Cerebellar cortex (tissue), 1 donor: ENCODE measurements around the gene RANBP3.
A peak's percentile ranks its signal among the peaks of the same experiment; 100 is the strongest.
"Not testable (repeated sequence)": the region's sequence is repeated elsewhere in the genome, so short reads cannot be mapped to it uniquely, and the experiment has no call there.

ENCODE experiments used
- DNase-seq: peaks from one replicate; pipeline ENCODE4 v3.0.0-alpha.2; 2015; ENCODE audit warnings: low spot score

The RANBP3 gene

DNA sequence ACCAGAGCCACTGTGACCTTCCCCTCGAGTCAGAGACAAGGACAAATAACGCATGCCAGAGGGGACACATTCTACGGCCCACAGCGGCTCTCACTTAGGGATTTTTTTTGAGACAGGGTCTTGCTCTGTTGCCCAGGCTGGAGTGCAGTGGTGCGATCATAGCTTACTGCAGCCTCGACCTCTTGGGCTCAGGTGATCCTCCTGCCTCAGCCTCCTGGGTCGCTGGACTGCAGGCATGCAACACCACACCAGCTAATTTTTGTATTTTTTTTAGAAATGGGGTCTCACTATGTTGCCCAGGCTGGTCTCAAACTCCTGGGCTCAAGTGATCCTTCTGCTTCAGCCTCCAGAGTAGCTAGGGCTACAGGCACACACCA, 28.1 kb upstream of the RANBP3 start:
- not testable (repeated sequence) for DNase-seq

GRCh38 chr19:6005321-6006069, 27.6 kb upstream of the RANBP3 start:
- DNase-seq, result no peak

GRCh38 chr19:6003976-6004375, 26.0 kb upstream of the RANBP3 start:
- no peak for DNase-seq

DNA sequence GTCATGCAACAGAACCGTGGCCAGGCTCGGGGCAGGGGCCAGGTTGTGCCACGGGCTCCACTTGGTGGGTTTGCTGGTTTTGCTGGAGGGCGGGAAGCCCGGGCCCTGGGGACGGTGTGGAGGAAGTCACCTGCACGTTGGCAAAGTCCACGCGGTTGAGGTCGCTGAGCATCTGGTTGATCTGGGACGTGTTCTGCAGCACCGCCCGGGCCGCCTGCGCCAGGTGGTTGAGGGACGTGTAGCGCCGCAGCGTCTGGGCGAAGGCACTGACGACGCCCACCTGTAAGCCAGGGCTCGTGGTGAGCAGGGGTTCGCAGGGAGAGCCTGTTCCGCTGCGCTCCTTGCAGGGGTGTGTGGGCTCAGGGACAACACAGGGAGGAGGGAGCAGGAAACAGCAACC, 24.7 kb upstream of the RANBP3 start:
- DNase-seq, result no peak

DNA sequence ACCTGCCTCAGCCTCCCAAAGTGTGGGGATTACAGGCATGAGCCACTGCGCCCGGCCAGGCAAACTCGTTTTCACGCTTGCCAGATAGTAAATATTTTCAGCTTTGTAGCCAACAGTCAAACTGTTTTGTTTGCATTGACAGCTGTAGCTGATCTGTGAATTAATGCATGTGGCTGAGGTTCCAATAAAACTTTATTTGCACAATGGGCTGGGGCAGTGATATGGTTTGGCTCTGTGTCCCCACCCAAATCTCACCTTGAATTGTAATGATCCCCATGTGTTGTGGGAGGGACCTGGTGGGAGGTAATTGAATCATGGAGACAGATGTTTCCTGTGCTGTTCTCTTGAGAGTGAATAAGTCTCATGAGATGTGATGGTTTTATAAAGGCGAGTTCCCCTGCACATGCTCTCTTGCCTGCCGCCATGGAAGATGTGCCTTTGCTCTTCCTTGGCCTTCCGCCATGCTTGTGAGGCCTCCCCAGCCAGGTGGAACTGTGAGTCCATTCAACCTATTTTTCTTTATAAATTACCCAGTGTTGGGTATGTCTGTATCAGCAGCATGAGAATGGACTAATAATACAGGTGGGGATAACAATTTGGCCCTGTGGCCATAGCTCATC, 22.4 kb upstream of the RANBP3 start:
- no peak for DNase-seq

DNA sequence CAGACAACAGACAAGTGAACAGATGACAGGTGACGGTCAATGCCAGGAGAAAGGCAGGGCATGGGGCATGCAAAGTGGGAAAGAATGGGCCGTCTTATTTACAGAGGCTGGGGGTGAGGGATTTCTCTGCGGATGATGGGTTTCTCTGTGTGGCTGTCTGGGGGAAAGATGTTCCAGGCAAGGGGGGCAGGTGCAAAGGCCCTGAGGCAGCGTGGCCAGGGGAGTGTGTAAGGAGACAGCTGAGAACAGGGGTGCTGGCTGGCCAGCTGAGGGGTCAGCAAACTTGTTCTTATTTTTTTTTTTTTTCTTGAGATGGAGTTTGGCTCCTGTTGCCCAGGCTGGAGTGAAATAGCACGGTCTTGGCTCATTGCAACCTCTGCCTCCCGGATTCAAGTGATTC, 21.8 kb upstream of the RANBP3 start:
- DNase-seq, result no peak

GRCh38 chr19:5997371-5997770, 19.4 kb upstream of the RANBP3 start:
- no peak for DNase-seq

- no peak for DNase-seq
Measured at GRCh38 chr19:5996623-5997320, 18.8 kb upstream of the RANBP3 start.

DNA sequence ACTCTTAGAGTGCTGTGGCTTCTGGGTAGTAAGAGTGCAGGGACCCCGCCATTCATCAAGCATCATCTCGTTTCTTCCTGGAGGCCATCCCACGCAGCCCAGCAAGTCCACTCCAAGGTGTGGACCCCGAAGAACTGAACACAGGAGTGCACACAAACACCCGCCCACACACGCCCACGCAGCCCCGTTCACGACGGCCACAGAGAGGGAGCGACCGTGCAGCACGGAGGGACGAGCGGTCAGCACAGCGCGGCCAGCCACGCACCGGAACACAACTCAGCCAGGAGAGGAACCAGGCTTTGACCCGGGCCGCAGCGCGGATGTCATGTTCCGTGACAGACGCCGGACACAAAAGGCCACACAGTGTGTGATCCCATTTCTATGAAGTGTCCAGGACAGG, 18.2 kb upstream of the RANBP3 start:
- no peak for DNase-seq

DNA sequence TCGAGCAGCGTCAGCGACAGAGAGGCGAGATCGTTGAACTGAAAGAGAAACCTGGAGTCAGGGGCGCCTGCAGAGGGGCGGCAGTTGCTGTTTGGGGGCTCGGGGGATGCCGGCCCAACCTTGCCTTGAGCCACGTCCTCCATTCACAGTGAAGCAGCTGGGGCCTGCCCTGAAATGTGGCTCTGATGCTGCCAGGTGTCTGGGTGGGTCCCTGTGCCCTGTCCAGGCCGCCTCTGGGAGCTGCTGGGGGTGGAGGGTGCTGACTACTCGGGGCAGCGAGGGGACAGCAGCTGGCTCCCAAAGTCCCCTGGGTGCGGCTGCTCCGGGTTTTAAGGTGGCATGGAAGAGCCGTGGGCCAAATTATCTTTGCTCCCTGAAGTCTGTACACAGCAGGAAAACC, 17.7 kb upstream of the RANBP3 start:
- DNase-seq, result no peak

DNA sequence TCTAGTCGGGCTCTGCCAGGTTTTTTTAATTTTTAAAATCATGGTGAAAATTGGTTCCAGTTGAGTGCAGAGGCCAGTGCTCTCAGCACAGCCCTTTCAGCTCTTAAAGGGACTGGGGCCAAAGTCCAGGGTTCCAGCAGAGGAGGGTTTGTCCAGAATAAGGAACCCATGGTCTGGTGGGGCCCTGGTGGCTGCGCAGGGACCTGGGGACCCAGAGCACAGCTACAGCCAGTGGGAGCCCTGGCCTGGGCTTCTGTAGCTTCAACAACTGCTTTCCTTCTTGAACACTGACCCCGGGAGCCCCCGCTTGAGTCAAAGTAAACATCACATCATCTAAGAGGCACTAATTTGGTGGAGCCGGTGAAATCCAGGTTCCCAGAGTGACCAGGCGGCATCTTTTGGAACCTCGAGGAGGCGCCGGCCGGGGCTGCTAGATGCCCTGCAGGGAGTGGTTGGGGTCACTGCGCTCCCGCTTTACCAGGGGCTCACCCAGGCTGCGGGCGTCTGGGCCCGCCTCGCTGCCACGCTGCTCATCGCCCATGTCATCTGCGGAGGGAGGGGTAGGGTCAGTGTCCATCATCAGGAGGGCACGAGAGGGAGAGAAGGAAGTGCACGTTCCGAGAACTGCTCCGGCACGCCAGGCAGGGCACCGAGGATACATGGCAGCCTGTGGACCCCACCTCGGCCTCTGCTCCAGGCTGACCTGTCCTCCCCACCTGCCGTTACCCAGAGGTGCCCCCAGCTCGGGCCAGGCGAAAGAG, 16.6 kb upstream of the RANBP3 start:
- DNase-seq, result no peak

DNA sequence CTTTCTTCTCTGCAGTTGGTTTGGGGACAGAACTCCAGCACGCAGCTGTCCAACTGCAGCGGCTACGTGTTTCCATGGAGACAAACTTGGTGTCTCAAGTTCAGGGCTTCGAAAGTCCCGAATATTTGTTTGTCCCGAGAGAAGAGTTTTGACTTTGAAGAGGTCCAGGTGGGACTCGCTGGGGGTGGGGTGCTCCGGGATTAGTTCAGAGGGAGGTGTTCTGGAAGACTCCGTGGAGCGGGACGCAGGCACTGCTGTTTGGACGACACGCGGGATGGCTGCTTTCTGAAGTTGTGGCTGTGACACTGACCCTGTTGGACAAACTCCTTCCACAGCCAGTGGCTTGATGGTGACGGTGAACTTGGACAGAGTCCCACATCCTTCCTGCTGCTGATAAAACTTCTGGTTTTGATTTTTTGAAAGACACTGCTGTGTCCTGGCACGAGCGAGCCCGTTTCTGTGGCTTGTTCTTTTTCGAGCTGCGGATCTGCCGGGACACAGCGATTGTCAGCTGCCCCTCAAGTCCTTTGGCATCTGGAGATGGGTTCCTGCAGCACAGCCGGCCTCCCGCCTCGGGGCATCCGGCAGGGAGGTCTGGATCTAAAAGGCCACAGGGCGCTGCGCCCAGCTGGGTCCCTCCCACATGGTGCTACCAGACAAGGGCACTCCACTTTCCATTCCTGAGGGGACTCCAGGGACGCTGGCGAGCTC, 15.9 kb upstream of the RANBP3 start:
- DNase-seq, result no peak

DNA sequence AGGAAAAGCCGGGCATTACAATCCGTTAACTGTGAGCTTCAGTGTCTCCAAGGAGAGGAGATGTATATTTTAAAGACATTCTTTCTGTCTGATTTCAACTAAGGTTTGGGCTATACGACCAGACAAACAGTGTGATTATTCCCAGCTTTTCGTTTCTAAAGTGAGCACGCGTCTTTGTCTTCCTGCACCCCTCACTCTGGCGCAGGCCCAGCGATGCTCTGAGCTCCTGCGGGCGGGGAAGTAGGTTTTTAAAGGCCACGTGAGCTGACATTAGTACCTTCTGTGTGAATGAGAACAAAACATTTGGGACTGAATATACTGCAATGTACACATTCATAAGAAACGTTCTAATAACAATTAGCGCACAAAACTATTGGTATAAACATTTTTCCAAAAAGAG, 15.3 kb upstream of the RANBP3 start:
- no peak for DNase-seq

DNA sequence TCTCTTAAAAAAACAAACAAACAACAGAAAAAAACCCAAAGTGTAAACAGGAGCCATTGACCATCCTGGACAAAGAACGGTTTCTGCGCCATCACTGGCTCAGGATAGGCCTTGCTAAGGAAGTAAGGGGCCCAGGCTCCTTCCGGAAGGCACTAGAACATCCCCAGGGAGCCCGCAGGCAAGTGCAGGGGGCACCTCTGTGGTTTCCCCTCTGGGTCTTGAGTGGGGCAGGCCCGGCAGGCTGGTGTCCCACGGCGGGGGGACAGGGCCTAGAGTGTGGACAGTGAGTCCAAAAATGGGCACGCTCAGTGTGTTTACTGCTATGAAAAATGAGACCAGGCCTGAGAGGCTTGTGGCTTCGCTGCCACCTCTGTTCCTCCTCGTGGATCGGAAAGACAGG, 14.8 kb upstream of the RANBP3 start:
- no peak for DNase-seq

DNA sequence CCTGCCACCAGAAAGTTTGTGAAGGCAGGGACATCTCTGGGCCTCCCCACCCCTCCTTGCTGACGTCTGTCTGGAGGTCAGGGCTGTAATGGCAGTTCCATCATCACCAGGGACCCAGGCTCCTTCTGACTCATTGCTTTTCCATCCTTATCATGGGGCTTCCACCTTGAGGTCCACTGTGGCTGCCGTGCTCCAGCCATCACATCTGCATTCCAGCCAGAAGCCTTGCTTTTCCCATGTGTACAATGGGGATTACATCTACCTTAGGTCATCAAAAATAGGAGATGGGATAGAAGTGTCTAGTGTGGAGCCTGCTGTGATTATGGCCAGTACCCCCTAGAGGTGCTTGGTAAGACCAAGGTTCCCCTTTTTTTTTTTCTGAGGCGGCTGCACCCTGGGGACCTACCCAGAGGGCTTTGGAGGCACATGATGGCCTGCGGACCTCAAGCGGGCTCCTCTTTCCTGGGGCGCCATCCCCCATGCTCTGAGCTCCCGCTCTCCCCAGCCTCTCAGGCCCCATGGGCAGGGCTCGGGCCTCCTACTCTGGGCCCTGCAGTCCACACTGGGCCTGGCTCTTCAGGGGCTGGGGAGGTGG, 13.4 kb upstream of the RANBP3 start:
- no peak for DNase-seq

DNA sequence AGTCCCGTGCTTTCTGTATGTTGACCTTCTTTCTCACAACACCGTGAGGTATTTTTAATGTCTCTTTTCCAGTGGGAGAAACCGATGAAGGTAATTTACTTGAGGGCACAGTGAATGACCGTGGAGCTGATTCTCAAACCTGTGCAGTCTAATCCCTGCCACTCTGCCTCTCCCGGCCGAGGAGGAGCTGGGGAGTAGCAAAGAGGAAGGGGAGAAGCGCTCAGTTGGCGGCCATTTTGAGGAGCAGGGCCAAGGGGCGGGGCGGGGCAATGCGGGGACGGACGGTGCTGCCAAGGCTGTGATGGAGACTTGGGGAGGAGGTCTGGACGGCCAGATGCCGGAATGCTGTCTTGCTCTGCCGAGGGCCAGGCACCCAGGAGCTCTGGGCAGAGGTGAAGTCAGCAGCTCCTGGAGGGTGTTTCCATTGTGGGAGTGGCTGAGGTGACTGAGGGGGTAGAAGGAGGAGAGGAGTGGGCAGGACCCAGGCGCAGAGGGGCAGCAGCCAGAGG, 12.4 kb upstream of the RANBP3 start:
- no peak for DNase-seq

DNA sequence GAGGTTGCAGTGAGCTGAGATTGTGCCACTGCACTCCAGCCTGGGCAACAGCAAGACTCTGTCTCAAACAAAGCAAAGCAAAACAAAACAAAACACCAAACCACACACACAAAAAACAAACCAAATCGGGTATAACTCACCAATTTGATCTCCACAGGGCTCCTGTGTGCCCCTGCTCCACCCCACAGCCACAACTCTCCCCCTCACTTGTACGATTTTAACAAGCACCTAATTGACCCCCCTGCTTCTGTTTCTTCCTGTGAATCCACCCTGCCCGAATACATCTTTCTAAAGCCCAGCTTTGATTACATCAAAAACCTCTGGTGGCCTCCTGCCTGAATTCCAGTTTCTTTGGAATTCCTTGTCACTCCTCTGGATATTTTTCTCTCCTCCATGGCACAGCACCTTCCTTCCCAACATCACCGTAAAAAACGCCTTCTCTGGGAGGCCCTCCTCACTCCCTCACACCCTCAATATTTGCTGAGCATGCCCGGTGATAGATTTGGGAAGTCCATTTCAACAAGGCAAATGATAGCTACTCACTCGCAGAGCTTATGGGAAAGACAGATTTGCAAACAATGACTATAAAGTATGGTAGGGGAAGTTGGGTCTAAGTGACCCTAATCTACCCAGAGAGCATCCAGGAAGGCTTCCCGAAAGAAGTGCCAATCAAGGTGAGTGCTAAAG, 11.6 kb upstream of the RANBP3 start:
- no peak for DNase-seq

DNA sequence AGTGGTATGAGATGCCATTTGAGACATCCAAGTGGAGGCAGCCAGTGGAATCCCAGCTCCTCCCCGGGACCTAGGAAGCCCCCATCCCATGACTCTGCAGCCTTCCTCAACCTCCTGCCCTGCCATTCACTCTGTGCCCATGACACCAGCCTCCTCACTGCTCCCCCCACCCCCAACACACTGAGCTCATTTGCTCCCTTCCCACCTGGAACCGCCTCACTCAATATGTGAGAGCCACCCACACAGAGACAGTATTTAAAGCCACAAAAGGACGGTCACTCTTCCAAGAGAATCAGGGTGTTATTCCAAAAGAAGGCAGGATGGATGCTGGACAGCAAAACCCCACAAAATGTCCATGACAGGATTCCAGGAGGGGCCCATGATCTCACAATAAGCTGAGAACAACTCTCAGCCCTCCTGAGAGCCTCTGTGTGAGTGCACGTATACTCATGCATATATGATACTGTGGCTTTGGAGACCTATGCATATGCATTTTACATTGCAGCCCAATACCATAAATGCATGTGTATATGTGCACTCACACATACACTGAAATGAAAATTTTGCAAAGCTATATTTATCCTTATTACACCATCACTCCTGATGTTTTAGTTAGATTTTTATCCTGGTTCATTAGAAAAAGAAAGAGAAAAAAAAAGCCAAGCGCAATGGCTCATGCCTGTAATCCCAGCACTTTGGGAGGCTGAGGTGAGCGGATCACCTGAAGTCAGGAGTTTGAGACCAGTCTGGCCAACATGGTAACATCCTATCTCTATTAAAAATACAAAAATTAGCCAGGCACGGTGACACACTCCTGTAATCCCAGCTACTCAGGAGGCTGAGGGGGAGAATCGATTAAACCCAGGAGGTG, 10.8 kb upstream of the RANBP3 start:
- no peak for DNase-seq

DNA sequence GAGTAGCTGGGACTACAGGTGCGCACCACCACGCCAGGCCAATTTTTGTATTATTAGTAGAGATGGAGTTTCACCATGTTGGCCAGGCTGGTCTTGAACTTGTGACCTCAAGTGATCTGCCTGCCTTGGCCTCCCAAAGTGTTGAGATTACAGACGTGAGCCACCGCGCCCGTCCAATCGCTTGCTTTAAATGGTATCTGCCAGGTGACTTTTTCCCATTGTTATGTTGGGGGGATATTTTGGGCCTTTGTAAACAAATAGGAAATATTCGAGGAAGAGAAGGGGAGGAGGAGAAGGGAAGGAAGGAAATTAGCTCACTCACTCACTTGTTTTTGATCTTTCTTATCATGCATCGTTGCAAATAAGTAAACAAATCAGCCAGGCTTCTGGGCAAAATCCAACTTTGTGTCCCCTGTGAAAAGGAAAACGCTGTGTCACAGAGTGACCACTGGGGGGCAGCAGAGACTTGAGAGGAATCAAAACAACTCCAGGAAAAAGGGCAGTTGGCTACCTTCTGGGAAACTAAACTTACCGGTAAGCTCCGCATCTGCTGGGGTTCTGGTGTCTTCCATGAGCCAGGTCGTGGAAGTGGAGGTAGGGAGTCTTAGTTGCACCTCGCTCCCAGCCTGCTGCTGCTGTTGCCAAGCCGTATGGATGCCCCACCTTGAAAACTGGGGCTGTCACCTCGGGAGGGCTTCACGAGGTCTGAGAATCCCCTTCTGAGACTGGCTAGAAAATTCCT, 9.3 kb upstream of the RANBP3 start:
- peak; percentile 87 for DNase-seq
